ENCODE measurements around the gene PCDHGA12.

- no peak for TF ChIP-seq CTCF (IDR thresholded peaks at IDR 0.05)
- TF ChIP-seq POLR2A (IDR thresholded peaks at IDR 0.05): no peak
- no peak for TF ChIP-seq POLR2AphosphoS5 (IDR thresholded peaks at IDR 0.05)
These were observed 27.6 kb upstream of the PCDHGA12 start, which contains the start of gene PCDHGA9 for GRCh38 chr5:141402553-141403243.
